GM21619 (cell line): ENCODE results near the gene TP53I3.
A peak's percentile ranks its signal among the peaks of the same experiment; 100 is the strongest.
"Not testable (repeated sequence)": the region's sequence is repeated elsewhere in the genome, so short reads cannot be mapped to it uniquely, and the experiment has no call there.

Experiments
- ATAC-seq: cut with Tn5 transposase; IDR thresholded peaks from one replicate; pipeline ENCODE4 v1.9.1; 2021; ENCODE audit not compliant: unreplicated experiment

The TP53I3 gene

DNA sequence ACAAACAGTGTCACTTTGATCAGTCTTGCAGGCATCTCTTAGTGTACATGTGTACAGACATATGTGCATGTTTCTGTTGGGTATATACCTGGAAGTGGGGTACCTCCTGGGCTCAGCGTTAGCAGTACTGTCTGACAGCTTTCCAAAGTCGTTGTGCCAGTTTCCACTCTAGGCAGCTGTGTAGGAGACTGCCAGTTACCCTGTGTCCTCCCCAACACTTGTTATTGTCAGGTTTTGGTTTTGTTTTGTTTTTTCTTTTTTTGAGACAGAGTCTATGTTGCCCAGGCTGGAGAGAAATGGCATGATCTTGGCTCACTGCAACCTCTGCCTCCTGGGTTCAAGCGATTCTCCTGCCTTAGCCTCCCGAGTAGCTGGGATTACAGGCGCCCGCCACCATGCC, 28.9 kb downstream of the TP53I3 start:
- ATAC-seq = no peak

DNA sequence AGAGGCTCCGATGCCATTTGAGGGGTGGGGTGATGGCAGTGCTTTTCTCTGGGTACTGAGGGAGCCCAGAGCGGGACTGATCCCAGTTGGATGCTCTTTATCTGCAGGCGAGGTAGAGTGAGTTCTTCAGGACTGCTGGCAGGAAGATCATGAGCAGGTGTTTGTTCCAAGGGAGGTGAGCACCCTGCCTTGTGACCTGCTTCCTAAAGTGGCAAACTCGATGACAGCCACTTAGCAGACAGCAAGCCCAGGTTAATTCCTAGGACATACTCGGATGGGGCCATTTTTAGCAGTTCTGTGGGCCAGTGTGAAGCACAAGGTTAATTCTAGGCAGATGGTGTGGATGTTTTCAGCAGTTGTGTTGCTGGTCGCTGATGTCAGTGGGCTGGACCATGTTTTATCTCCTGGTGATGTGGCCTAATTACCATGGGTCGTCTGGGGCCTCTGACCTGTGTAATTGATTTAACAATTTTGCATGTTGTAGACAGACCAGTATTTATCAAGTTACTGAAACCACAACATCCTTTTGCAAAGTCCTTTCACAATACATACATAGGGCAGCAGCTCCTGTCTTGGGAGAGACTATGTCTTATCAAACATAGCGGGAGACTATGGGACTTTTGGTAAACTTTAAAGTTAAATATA, 30.1 kb downstream of the TP53I3 start:
- ATAC-seq = no peak

DNA sequence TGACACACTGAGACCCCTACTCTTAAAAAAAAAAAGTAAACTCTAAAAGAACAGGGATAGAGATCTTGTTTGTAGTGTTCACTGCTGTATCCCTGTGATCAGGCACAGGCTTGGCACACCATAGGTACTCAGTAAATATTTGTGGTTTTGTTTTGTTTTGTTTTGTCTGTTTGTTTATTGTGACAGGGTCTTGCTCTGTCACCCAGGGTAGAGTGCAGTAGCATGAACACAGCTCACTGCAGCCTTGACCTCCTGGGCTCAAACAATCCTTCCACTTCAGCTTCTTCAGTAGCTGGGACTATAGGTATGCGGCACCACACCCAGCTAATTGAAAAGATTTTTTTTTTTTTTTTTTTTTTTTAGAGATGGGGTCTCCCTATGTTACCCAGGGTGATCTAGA, 31.7 kb downstream of the TP53I3 start:
- ATAC-seq = no peak

DNA sequence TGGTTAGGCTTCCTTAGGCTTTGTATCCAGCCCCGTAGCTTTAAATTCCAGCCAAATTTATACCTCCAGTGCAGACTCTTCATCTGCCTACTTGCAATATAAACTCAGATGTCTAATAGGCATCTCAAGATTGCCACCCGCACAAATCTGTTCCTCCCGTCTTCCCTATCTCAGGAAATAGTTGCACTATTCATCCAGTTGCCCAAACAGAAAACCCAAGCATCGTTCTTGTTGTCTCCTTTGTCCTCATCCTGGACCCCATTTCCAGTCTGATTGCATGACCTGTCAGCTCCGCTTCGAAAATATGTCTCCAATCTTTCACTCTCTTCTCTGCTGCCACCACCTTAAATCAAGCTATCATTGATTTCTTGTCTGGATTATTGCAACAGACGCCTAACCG, 32.8 kb downstream of the TP53I3 start:
- ATAC-seq = no peak

DNA sequence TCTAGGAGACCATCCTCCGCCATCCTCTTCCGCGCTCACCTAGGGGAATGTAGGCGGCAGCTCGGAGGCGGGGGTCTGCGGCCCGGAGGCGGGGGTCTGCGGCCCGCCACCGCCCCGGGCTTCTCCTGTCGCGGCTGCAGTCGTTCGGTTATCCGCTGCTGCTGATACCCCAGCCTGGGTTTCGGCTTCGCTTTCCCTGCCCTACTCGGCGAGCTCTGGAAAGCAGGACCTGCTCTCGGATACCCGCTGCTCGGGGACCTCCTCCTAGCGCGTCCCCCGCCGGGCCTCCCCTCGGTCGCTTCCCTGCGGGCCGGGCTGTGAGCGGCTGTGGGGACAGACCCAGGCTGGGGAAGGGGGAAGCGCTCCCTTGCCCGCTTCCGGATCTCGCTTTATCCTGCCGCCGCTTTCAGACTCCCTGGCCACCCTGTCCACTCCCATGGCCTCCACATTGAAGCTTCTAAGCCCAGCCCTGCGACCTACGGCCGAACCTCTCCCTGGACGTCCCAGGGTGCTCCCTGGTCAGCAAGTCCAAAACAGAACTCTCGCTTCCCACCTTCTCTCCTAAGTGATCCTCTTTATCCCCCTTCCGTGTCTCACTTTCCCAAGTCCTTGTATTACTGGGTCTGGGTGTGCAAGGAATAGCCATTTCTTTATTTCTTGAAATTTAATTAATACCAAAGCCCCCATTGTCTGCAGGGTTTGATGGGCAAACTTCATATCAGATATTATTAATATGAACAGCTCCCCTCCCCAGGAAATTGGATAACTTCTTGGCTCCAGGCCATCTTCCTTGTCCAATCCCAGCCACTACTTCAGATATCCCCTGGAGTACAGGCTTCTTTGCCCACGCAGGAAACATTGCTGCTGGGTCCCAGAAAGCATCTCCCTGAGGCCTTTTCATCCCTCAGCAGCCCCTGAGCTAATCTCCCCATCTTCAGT, 34.3 kb downstream of the TP53I3 start:
- no peak for ATAC-seq

DNA sequence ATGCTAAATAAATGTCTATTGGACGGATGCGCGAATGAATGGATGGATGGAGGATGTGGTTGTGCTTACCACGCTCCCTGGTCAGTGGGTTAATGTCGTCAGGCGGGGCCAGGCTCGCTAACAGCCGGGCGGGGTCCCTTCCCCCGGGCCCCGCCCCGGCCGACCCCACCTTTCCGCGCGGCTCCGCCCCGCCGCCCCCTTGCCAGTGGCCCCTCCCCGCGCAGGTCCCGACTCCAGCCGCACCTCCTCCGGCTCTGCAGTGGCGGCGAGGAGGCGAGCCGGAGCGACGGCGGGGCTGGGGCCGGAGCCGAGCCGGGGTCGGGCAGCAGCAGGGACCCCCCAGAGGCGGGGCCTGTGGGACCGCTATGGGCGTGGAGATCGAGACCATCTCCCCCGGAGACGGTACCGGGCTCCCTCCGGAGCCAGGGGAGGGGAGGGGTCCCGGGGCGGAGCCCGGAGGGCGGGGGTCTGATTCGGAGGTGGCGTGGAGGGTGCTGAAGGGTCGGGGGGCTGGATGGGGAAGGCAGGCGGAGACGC, 35.1 kb downstream of the TP53I3 start, which contains the start of gene FKBP1B:
TSS of gene FKBP1B (plus strand) at position 257 of the 537 bp plus-strand sequence. CDS start at position 366, 109 bp downstream.
- no peak for ATAC-seq

DNA sequence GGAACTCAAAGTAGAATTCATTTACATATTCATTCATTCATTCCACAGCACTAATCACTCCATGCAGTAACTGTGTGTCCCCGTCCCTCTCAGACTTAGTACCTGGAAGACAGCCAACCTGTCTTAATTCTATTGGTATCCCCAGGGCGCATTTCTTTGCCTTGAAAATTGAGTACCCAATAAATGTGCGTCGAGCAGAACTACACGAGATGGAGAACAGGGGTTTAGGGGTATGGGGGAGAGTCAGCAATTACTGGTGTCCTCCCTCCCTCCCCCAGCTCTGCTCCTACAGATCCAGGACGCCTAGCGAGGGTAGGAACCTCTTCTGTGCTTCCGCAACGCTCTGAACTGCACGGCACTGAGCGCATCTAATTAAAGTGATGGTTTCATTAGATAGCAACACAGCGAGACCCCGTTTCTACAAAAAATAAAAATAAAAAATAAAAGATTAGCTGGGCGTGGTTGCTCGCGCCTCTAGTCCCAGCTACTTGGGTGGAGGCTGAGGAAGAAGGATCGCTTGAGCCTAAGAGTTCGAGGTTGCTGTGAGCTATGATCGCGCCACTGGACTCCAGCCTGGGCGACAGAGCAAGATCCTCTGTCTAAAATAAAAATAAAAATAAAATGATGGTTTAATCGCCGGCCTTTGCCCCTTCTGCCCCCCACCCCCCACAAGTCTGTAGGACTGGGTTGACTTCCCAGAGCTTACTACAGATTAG, 35.7 kb downstream of the TP53I3 start:
- no peak for ATAC-seq

DNA sequence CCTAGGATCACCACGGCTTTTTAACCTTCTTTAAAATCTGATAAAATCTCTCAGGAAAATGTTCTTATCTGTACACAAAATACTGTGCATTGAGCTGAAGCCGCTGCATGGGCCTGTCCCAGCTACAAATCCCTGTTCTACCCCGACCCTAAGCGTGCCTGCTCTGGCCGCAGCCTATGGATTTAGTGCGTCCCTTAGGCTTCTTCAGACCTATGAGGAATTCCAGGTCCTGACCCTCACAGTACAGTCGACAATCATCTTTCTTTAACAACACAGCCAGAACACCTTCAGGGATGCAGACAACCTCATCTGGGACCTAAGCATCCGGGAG, 37.0 kb downstream of the TP53I3 start:
- ATAC-seq = no peak

DNA sequence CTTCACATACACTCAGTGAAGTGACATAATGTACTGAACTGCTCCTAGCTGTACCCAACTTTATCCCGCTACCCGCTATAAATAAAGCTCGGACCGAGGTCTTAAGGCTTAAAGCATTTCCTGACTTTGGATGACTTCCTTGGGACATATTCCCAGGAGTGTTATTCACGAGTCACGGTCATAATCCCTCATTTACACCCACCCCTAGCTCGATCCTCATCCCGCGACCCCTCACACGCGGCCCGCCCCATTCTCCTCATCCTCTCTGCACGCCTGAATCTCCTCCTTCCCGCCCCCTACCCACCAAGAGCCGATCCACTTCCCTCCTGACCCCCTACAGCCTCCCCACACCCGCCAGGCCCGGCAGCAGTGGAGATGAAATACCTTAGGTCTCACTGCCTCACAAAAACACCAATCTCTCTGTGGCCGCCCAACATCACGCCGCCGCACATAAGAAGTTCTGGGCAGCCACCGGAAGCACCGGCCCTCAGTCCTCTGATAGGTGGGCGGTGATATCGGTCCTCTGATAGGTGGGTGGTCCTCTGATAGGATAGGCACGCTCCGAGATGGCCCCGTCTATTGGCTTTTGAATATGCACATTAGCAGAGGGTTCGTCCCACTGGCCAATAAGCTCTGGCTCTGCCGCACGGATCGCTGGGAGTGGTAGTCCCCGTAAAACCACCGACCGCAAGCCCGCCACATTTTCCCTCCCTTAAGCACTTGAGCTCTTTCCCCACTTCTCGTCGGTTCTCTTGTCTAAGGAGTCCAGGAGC, 37.5 kb downstream of the TP53I3 start, which contains the start of gene WDCP:
TSS of gene WDCP (minus strand) at position 462 of the 773 bp plus-strand sequence. CDS start 7,897 bp downstream, outside the sequence.
- ATAC-seq = peak; percentile 98

DNA sequence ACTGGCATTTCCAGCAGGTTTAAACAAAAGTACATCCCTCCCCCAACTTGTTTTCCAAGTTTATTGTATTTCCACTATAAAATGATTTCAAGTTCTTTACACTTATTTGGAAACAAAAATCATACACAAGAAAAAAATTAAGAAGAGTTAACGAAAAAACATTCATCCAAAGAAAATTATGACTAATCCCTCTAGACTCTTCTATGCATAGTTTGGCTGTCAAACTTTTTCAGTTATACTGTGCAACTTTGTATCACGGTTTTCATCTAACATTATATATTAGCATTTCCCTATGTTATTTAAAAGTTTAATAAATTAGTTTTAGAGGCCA, 38.1 kb downstream of the TP53I3 start:
- ATAC-seq = no peak

DNA sequence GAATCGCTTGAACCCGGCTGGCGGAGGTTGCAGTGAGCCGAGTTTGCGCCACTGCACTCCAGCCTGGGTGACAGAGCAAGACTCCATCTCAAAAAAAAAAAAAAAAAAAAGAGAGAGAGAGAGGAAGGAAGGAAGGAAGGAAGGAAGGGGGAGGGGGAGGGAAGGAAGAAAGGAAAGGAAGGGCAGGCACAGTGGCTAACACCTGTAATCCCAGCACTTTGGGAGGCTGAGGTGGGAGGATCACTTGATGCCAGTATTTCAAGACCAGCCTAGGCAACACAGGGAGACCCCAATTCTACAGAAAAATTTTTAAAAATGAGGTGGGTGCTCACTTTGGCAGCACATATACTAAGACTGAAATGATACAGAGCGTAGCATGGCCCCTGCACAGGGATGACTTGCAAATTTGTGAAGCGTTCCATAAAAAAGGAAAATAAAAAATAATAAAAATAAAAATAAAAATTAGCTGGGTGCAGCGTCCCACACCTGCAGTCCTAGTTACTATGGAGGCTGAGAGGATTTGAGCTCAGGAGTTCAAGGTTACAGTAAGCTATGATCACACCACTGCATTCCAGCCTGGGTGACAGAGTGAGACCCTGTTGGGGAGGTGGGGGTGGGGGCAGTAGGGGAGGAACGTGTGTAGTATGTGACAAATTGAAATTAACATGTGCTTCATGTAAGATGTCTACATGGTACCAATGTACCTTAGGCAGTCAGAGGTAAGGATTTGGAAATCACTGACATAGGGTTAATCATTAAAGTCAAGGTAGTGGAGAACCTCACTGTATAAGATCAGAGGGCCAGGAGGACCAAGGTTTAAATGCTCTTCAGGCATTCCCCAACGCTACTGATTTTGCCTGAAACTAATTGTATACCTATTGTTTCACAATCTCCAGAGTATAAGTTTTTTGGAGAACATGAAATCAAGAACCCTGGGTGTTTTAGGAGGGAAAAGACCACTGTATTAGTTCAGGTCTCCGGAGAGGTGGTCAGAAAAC, 38.8 kb downstream of the TP53I3 start:
- no peak for ATAC-seq

DNA sequence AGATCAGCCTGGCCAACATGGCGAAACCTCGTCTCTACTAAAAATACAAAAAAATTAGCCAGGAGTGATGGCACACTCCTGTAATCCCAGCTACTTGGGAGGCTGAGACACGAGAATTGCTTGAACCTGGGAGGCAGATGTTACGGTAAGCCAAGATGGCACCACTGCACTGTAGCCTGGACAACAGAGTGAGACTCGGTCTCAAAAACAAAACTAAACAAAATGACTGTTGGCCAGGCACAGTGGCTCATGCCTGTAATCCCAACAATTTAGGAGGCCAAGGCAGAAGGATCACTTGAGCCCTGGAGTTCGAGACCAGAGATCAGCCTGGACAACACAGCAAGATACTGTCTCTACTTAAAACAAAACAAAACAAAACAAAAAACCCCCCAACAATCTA, 41.5 kb downstream of the TP53I3 start:
- ATAC-seq = not testable (repeated sequence)

DNA sequence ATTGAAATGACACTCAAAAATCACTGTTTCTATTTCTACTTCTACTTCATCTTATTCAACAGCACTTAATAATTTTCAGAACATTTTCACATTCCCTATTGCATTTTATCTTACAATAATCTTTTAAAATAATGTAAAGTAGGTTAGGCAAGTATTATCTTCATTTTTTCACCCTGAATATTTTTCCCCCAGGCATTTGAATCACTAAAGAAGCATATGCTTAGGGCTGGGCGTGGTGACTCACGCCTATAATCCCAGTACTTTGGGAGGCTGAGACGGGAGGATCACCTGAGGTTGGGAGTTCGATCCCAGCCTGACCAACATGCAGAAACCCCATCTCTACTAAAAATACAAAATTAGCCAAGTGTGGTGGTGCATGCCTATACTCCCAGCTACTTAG, 44.1 kb downstream of the TP53I3 start:
- no peak for ATAC-seq

DNA sequence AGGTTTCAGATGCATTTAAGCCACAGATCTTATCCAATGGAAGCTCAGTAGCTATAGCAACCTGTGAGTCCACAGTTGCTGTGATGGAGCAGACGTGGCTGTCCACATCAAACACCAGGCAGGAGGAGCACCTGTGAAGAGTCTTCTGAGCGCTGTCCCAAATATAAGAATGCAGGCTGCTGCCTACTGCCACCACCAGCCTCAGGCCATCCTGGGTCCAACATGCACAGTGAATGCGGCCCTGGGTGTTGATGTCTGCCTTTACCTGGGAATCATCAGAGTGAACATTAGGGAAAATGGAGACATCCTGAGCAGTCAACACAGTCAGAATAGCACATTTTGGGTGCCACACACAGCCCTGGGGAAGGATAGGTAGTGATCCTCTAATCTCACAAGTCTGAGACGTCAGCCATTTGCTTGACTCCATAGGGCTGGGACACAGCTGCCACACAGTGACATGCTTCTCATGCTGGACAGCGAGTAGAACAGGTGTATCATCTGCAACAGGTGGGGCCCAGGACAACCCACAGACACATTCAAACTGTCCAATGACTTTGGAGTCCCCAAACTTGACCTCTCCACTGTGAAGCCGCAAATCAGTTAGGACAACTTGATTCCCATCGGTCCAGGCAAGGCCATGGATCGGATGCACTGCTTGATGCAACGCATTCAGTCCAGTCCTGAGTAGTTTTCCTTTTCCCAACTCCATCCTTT, 45.7 kb downstream of the TP53I3 start:
- ATAC-seq = no peak
